Vagina (tissue), 2 donors: ENCODE measurements around the gene WNT16. TPM values are rescaled to one million over a fixed set of nuclear protein-coding genes. Genes with fewer than 3 reads are reported as not detected.

Experiments
- DNase-seq, 2 donors: peaks; one replicate each; pipeline ENCODE4 v3.0.0-alpha.2; 2017; ENCODE audit errors: extremely low spot score in 2 of 2
- H3K27ac ChIP-seq: fragments of 200-600 bp; sonication (generic); one replicate; pipeline ENCODE4 v1.5.1; 2019
- H3K27me3 ChIP-seq: fragments of 200-600 bp; sonication (generic); one replicate; pipeline ENCODE4 v1.5.1; 2019
- H3K36me3 ChIP-seq, 2 donors: fragments of 200-600 bp; sonication (generic); one replicate each; pipeline ENCODE4 v1.5.1; 2017 to 2019
- H3K4me1 ChIP-seq: fragments of 200-600 bp; sonication (generic); one replicate; pipeline ENCODE4 v1.5.1; 2019
- H3K4me3 ChIP-seq, 2 donors: fragments of 200-600 bp; sonication (generic); 1 replicate in 1 of 2; 2 replicates in 1 of 2; pipeline ENCODE4 v1.5.1; 2016 to 2019
- H3K9me3 ChIP-seq: fragments of 200-600 bp; sonication (generic); one replicate; pipeline ENCODE4 v1.5.1; 2019
- CTCF ChIP-seq, 3 experiments: fragments of 450-650 bp in 2 of 3; fragments of 200-600 bp in 1 of 3; sonication (generic) in 1 of 3; IDR thresholded peaks; one replicate each; pipeline ENCODE4 v1.5.1; 2017 to 2019; ENCODE audit warnings: antibody characterized with exemption in 3 of 3, mild to moderate bottlenecking in 2 of 3, moderate library complexity in 2 of 3
- POLR2A ChIP-seq, 2 donors: fragments of 450-650 bp; IDR thresholded peaks; one replicate each; pipeline ENCODE4 v1.6.1; 2017; ENCODE audit warnings: antibody characterized with exemption in 2 of 2, mild to moderate bottlenecking in 2 of 2, moderate library complexity in 2 of 2
- POLR2AphosphoS5 ChIP-seq, 2 donors: sonication (generic); formaldehyde crosslinking; IDR thresholded peaks; one replicate each; pipeline ENCODE4 v1.9.0; 2017; ENCODE audit warnings: antibody characterized with exemption in 2 of 2, mild to moderate bottlenecking in 2 of 2, low read depth in 1 of 2; ENCODE audit not compliant: insufficient read depth in 1 of 2
- intact Hi-C: fragments of 100-400 bp; cut with DNase I; formaldehyde crosslinking; loops from one replicate; pipeline ENCODE4 v1.15.1; 2023
- total RNA-seq: library from RNA; depleted of rRNA; stranded (reverse); fragments of >200 nt; gene quantifications from one replicate; pipeline ENCODE4 v1.2.3, GENCODE V29; 2016

Gene WNT16
- total RNA-seq, 1 donor from 2014 or later = 7.4 TPM

DNA sequence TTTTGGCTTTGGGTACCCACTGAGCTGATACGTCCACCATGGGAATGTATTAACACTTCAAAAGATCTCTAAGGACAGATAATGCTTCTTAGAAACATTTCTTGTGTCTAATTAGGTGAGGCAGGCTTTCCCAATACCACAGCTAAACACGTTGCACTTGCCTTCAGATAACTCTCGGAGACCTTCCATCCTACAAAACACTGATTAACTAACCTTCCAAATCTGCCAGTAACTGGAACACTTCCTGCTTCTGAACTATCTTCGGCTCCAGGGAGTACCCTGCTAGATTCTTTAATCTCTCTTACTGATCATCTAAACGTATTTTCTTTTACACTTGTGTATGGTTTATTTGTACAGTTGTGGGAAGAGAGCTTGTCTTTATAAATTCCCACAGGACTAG lies 1.1 kb upstream of the WNT16 start:
- no peaks in the 10 kb centered on the region for H3K27me3 ChIP-seq
- intact Hi-C loops = no loop called here

GRCh38 chr7:121329191-121330052 lies 622 bp downstream of the WNT16 start:
- H3K36me3 ChIP-seq = no peaks in the 10 kb centered on the region
- peak overlapping the region; percentile 46 to 58 for H3K4me3 ChIP-seq
- H3K27ac ChIP-seq = peak overlapping the region; percentile 65
- H3K27me3 ChIP-seq = no peaks in the 10 kb centered on the region
- peaks cover 20% of the 10 kb centered on the region for H3K4me1 ChIP-seq
- TF ChIP-seq POLR2AphosphoS5 (IDR thresholded peaks at IDR 0.05; ENCODE audit: insufficient read depth in 1 of 2, low read depth in 1 of 2) (no peak), CTCF (IDR thresholded peaks at IDR 0.05) (no peak), POLR2A (IDR thresholded peaks at IDR 0.05) (no peak)
- H3K9me3 ChIP-seq = no peaks in the 10 kb centered on the region
- DNase-seq = no peak
- intact Hi-C loops = no loop called here

More for the DNA sequence above, 1.1 kb upstream of the WNT16 start:
- Histone ChIP-seq H3K4me1 (peaks cover 20% of the 10 kb centered on the region), H3K27ac (no peak overlapping the region), H3K4me3 (no peak overlapping the region), H3K36me3 (no peaks in the 10 kb centered on the region), H3K9me3 (no peaks in the 10 kb centered on the region)
- no peak for DNase-seq
- TF ChIP-seq POLR2A (IDR thresholded peaks at IDR 0.05) (no peak), CTCF (IDR thresholded peaks at IDR 0.05) (no peak), POLR2AphosphoS5 (IDR thresholded peaks at IDR 0.05; ENCODE audit: insufficient read depth in 1 of 2, low read depth in 1 of 2) (no peak)

DNA sequence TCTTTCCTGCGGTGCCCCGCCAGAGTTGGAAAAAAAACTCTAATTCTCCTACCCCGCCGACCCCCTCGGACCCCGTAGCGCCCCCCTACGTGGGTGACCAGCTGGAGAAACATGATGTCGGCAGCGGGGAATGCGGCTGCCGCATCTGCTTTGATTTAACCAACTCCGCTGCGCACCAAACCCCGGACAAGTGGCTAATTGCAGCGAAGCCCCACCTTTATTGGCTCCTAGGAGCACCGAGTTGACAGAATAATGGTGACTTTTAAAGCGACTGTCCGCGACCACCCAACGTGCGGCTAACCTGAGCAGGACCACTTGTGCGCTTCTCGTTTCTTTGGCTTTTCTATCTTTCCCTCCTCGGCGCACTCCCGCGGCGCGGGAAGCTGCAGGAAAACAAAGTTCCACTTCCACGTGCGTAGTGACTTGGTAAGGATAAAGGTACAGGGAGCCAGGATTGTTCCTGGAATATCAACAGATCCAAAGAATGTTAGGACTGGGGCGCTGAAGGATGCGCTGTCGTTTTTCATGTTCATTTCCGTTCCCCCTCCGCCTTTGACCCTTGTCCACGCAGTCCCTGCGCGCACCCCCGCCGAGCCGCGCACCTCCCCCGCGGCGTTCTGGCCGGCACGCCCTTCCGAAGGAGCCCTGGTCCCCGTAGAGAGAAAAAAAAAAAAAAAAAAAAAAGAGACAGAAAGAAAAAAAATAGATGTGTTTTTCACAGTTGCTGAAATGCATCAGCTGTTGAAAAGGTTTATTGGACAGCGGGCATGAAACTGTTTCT lies 1.4 kb downstream of the WNT16 start:
- H3K27ac ChIP-seq = peak overlapping the region; percentile 65
- H3K36me3 ChIP-seq = no peaks in the 10 kb centered on the region
- intact Hi-C loops = no loop called here

DNA sequence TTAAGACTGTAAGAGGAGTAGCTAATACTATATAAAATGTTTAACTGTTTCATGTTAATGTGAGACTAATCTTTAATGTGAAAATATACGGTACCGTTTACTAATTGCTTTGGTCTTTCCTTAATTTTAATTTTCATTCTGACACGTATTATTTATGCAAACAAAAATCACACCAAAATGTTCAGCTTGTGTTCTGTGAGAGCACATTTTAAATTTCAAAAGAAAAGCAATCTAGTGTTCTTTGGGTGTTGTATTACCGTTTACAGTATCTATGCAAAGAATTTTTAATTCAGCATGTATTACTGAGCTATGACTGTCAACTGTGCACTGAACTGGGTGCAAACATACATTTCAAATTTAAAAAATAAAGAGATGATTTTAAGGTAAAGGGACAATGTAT lies 2.2 kb downstream of the WNT16 start:
- no peak for TF ChIP-seq POLR2AphosphoS5 (IDR thresholded peaks at IDR 0.05; ENCODE audit: insufficient read depth in 1 of 2, low read depth in 1 of 2)
- no peak for TF ChIP-seq POLR2A (IDR thresholded peaks at IDR 0.05)
- TF ChIP-seq CTCF (IDR thresholded peaks at IDR 0.05) = no peak
- DNase-seq = no peak
- Histone ChIP-seq H3K4me1 (peaks cover 20% of the 10 kb centered on the region), H3K27me3 (no peaks in the 10 kb centered on the region), H3K36me3 (no peaks in the 10 kb centered on the region), H3K27ac (no peak overlapping the region), H3K9me3 (no peaks in the 10 kb centered on the region), H3K4me3 (peak overlapping the region in 1 of 2 donors; percentile 46)
- intact Hi-C loops = no loop called here

More for the DNA sequence above, 1.4 kb downstream of the WNT16 start:
- no peaks in the 10 kb centered on the region for H3K9me3 ChIP-seq
- DNase-seq = no peak
- TF ChIP-seq POLR2AphosphoS5 (IDR thresholded peaks at IDR 0.05; ENCODE audit: insufficient read depth in 1 of 2, low read depth in 1 of 2) (peak in 1 of 2 donors; percentile 7), POLR2A (IDR thresholded peaks at IDR 0.05) (no peak)
- H3K27me3 ChIP-seq = no peaks in the 10 kb centered on the region
- H3K4me1 ChIP-seq = peaks cover 20% of the 10 kb centered on the region
- H3K4me3 ChIP-seq = peak overlapping the region; percentile 46 to 58

DNA sequence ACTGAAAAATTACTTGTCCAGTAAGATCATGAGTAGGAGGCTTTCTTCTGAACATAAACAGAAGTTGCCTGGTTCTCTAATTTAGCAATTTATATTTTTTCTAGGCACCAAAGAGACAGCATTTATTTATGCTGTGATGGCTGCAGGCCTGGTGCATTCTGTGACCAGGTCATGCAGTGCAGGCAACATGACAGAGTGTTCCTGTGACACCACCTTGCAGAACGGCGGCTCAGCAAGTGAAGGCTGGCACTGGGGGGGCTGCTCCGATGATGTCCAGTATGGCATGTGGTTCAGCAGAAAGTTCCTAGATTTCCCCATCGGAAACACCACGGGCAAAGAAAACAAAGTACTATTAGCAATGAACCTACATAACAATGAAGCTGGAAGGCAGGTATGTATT lies 2.8 kb downstream of the WNT16 start:
- TF ChIP-seq CTCF (IDR thresholded peaks at IDR 0.05) (no peak), POLR2AphosphoS5 (IDR thresholded peaks at IDR 0.05; ENCODE audit: insufficient read depth in 1 of 2, low read depth in 1 of 2) (no peak), POLR2A (IDR thresholded peaks at IDR 0.05) (no peak)

More for the DNA sequence above, 2.8 kb downstream of the WNT16 start:
- Histone ChIP-seq H3K9me3 (no peaks in the 10 kb centered on the region), H3K27me3 (no peaks in the 10 kb centered on the region), H3K4me1 (peaks cover 20% of the 10 kb centered on the region), H3K4me3 (peak overlapping the region in 1 of 2 donors; percentile 46), H3K27ac (no peak overlapping the region), H3K36me3 (no peaks in the 10 kb centered on the region)
- DNase-seq = no peak
- intact Hi-C loops = no loop called here
